ENCODE data around the gene SCGB3A1. TPM values are rescaled to one million over a fixed set of nuclear protein-coding genes. Genes with fewer than 3 reads are reported as not detected.

SCGB3A1 gene
- total RNA-seq, 1 donor = not detected

- DNase-seq (ENCODE audit: low read depth) = no peak
- no peak overlapping the region for H3K4me3 ChIP-seq (ENCODE audit: low read depth, low read length)
- TF ChIP-seq, protein P1, sequence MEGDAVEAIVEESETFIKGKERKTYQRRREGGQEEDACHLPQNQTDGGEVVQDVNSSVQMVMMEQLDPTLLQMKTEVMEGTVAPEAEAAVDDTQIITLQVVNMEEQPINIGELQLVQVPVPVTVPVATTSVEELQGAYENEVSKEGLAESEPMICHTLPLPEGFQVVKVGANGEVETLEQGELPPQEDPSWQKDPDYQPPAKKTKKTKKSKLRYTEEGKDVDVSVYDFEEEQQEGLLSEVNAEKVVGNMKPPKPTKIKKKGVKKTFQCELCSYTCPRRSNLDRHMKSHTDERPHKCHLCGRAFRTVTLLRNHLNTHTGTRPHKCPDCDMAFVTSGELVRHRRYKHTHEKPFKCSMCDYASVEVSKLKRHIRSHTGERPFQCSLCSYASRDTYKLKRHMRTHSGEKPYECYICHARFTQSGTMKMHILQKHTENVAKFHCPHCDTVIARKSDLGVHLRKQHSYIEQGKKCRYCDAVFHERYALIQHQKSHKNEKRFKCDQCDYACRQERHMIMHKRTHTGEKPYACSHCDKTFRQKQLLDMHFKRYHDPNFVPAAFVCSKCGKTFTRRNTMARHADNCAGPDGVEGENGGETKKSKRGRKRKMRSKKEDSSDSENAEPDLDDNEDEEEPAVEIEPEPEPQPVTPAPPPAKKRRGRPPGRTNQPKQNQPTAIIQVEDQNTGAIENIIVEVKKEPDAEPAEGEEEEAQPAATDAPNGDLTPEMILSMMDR (IDR thresholded peaks at IDR 0.05; ENCODE audit: insufficient read depth, low read depth, low read length) = no peak
Observed at GRCh38 chr5:180628827-180629750, 37.8 kb upstream of the SCGB3A1 start.

GRCh38 chr5:180628211-180628610 lies 36.9 kb upstream of the SCGB3A1 start:
- no peak overlapping the region for H3K4me3 ChIP-seq (ENCODE audit: low read depth, low read length)
- DNase-seq (ENCODE audit: low read depth) = no peak
- TF ChIP-seq, protein P1 (IDR thresholded peaks at IDR 0.05; ENCODE audit: insufficient read depth, low read depth, low read length) = no peak

DNA sequence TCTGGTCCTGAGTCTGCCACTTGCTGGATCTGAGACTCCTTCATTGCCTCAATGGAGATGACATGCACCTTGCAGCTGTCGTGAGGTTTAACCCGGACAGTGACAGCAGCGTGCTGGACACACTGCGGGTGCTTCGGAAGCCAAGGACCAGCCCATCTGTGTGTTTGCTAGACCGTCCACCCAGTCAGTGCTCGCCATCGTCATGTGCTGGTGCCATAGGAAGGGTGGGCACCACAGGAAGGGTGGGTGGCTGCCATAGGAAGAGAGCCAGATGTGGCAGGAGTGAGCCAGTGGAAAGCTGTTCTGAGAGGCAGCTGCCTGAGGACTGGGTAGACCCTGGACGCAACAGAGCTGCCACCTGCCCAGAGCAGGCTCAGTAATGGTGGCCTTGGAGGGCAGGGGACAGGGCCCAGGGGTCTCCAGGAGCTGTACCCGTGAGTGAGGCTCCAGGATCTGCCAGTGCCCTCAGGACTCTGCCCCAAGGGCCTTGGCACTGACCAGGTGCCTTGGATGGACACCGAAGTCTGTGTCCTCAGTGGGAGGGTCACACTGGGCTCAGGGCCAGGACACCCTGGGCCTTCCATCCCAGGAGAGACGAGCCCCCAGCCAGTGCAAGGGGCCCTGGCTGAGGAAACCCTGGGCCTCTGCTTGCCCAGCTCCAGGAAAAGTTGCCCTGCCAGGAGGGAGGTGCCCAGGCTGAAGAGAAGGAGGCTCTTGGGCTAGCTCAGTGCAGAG lies 36.3 kb upstream of the SCGB3A1 start:
- no peak overlapping the region for H3K4me3 ChIP-seq (ENCODE audit: low read depth, low read length)
- TF ChIP-seq, protein P1 (IDR thresholded peaks at IDR 0.05; ENCODE audit: insufficient read depth, low read depth, low read length) = no peak
- DNase-seq (ENCODE audit: low read depth) = no peak

DNA sequence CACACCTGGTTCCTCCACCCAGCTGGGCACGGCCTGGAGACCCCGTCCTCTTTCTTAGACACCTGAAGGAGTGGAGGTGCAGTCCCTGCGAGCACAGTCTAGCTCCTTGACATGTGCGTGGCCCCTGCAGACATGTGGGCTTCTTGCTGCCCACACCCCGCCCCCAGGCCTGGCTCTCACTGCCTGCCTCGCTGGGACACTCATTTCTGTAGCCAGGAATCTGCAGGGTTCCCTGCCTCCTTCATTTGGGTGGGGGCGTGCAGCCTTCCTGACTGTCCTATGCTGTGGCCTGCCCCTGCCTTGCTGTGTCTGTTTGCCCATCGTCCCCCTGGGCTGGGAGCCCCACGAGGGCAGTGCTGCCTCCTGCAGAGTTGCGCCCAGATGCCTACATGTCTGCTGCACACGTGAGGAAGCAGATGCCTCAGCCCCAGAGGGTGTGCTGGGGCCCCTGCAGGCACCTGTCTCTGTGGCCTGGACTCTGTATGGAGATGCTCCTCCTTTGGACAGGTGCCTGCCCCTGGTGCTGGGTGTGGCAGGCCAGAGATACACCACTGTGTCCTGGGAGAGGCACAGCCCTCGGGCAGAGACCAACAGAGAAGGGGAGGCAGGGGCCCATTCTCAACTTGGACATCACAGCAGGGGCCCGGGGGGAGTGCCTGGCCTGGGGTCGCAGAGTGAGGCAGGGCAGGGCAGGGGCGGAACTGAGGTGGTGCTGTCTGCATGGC lies 35.5 kb upstream of the SCGB3A1 start:
- no peak overlapping the region for H3K4me3 ChIP-seq (ENCODE audit: low read depth, low read length)
- no peak for DNase-seq (ENCODE audit: low read depth)
- TF ChIP-seq, protein P1 (IDR thresholded peaks at IDR 0.05; ENCODE audit: insufficient read depth, low read depth, low read length) = no peak

- no peak overlapping the region for H3K4me3 ChIP-seq (ENCODE audit: low read depth, low read length)
- TF ChIP-seq, protein P1 (IDR thresholded peaks at IDR 0.05; ENCODE audit: insufficient read depth, low read depth, low read length) = no peak
- no peak for DNase-seq (ENCODE audit: low read depth)
Observed at GRCh38 chr5:180625791-180626660, 34.7 kb upstream of the SCGB3A1 start.

Data from fibroblast of villous mesenchyme (primary cell).